ENCODE data around the gene RAG2.

RAG2 gene

GRCh38 chr11:36598051-36598450 is at the start of gene RAG2:
Gene RAG2, minus strand, starts transcription at chr11:36598236. Its CDS starts 4,068 bp downstream, at chr11:36594168.
- no peak for DNase-seq

- DNase-seq, result no peak
Observed at GRCh38 chr11:36638556-36638955, 40.5 kb upstream of the RAG2 start.

- DNase-seq, result no peak
Observed at GRCh38 chr11:36635066-36635862, 37.2 kb upstream of the RAG2 start.

- DNase-seq, result no peak
Observed at GRCh38 chr11:36631774-36632173, 33.7 kb upstream of the RAG2 start.

- DNase-seq, result no peak
Observed at GRCh38 chr11:36628765-36629244, 30.8 kb upstream of the RAG2 start.

GRCh38 chr11:36628141-36628540 is 30.1 kb upstream of the RAG2 start:
- DNase-seq, result no peak

GRCh38 chr11:36627471-36627870 is 29.4 kb upstream of the RAG2 start:
- no peak for DNase-seq

GRCh38 chr11:36627006-36627405 is 29.0 kb upstream of the RAG2 start:
- no peak for DNase-seq

GRCh38 chr11:36623494-36623893 is 25.5 kb upstream of the RAG2 start:
- no peak for DNase-seq

GRCh38 chr11:36622431-36623136 is 24.5 kb upstream of the RAG2 start:
- DNase-seq, result no peak

GRCh38 chr11:36620246-36620645 is 22.2 kb upstream of the RAG2 start:
- DNase-seq, result no peak

- no peak for DNase-seq
Observed at GRCh38 chr11:36619502-36619901, 21.5 kb upstream of the RAG2 start.

- DNase-seq, result no peak
Observed at GRCh38 chr11:36618363-36619047, 20.5 kb upstream of the RAG2 start.

- no peak for DNase-seq
Observed at GRCh38 chr11:36617543-36618362, 19.7 kb upstream of the RAG2 start.

- no peak for DNase-seq
Observed at GRCh38 chr11:36615826-36616225, 17.8 kb upstream of the RAG2 start.

GRCh38 chr11:36609383-36609782 is 11.3 kb upstream of the RAG2 start:
- DNase-seq, result no peak

- DNase-seq, result no peak
Observed at GRCh38 chr11:36608491-36609199, 10.6 kb upstream of the RAG2 start.

- DNase-seq, result no peak
Observed at GRCh38 chr11:36605221-36606216, 7.5 kb upstream of the RAG2 start.

GRCh38 chr11:36602135-36602534 is 4.1 kb upstream of the RAG2 start:
- DNase-seq, result no peak

GRCh38 chr11:36601155-36601554 is 3.1 kb upstream of the RAG2 start:
- no peak for DNase-seq

GRCh38 chr11:36600180-36600579 is 2.1 kb upstream of the RAG2 start:
- DNase-seq, result no peak

Data from activated naive CD4-positive, alpha-beta T cell (primary cell).